NCI-H2171 (cell line): ENCODE measurements around the gene EEFSEC.

Experiments
- DNase-seq: peaks from one replicate; lab custom pipeline; 2025; lab: John Stamatoyannopoulos, UW

EEFSEC gene

DNA sequence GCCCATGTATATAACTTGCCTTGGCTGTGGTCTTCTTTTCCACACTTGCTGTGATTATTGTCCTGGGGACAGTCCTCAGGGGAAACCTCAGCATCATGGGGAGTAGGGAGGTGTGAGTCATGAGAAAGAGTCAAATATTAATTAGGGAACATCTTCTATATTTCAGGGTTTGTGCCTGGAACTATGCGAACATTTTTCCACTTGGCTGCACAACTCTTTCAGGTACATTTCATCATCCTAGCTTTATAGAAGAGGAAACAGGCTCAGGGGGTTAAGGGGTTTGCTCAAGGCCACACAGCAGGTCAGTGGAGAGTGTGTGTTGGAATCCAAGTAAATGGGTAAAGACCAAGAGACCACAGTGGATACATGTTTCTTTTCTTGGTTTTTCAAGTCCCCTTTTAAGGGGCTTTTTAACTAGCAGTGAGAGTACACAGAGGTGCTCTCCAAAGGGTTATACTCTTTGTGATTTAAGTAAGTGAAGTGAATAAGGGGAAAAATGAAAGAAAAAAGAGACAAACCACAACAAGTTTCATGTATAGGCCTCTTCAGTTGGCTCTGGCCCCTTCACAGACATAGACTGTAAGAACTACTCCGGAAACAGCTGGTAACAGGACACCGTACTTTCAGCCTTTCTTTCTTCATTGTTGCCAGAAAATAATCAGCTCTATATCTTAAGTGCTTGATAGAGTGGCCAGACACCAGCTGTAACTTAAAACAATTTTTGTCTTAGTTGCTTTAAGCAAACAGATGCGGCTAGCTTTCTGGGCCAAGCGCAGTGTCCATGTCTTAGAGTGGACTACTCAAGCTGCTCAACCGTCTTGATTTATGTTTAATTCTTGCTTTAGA lies 64.6 kb downstream of the EEFSEC start:
- no peak for DNase-seq

DNA sequence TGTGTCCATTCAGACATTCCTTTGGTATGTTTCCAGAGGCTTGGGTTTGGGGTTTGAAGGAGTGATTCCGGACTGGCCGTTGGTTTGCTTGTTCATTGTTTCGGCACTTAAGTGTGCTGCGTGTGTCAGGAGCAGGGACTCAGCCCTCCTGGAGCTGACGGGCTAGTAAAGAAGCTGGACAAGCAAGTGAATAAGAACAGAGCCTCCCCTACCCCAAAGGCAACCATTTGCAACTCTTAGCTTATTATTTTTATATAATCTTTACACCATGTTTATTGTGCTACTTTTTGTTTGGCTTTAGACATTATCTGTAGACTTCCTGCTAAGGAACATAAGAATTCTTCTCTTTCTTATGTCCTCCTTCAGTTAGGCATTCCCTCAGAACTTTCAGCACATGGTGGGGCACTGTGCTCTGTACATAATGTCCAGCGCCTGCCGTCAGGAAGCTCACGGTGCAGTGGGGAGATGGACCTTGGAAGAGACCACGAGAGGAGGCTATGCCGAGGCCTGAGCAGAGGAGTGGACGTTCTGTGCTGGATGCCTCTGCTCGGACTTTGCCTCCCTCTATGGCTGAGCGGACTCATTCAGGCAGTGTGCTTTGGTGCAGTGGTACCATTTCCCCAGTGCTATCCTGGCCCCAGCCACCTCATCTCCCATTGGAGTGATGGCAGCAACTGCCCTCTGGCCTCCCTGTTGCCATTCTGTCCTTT lies 65.4 kb downstream of the EEFSEC start:
- DNase-seq = no peak

DNA sequence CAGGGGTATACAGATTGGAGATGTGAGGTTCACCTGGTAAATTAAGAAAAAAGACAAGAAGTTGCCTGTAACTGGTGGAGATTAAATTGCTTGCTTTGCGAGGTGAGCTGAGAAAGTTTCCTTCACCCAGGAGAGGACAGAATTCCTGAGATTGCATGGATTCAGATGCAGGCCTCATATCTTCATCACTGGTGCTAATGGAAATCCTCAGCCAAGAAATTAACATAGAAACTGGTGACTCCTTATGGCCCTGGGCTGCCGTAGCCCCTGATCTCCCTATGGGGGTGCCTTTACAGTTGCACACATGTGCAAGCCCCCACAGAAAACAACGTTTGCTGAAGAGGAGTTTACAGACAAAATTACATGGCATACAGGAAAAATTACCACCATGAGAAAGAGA lies 68.0 kb downstream of the EEFSEC start:
- DNase-seq = no peak

GRCh38 chr3:128222796-128223385 lies 69.6 kb downstream of the EEFSEC start:
- DNase-seq = no peak

DNA sequence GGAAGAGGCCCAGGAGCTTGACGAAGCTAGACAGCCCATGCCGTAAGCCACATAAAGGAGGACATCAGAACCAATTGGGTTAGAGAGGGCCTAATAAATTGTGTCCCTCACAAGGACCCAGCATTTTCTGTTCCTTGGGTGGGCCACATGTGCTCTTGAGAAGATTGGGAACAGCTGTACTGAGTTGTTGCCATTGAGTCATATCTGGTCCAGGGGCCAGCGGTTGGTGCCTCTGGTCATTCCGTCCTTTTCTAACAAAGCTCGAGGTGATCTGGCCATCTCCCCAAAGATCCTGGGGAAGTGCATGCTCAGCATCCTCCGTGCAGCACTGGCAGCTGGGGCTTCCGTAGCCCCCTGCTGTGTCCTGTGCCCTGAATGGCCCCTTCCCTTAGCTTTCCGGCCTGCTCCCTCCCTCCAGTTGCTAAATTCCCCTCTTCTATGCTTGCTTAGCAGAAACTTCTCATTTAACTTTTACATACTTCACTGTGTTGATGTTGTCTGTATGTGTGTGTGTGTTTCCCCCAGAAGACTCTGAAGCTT lies 73.0 kb downstream of the EEFSEC start:
- no peak for DNase-seq

GRCh38 chr3:128226795-128227395 lies 73.6 kb downstream of the EEFSEC start:
- DNase-seq = no peak

- no peak for DNase-seq
Observed at GRCh38 chr3:128227507-128227906, 74.2 kb downstream of the EEFSEC start.

GRCh38 chr3:128228366-128228910 lies 75.2 kb downstream of the EEFSEC start:
- DNase-seq = no peak

DNA sequence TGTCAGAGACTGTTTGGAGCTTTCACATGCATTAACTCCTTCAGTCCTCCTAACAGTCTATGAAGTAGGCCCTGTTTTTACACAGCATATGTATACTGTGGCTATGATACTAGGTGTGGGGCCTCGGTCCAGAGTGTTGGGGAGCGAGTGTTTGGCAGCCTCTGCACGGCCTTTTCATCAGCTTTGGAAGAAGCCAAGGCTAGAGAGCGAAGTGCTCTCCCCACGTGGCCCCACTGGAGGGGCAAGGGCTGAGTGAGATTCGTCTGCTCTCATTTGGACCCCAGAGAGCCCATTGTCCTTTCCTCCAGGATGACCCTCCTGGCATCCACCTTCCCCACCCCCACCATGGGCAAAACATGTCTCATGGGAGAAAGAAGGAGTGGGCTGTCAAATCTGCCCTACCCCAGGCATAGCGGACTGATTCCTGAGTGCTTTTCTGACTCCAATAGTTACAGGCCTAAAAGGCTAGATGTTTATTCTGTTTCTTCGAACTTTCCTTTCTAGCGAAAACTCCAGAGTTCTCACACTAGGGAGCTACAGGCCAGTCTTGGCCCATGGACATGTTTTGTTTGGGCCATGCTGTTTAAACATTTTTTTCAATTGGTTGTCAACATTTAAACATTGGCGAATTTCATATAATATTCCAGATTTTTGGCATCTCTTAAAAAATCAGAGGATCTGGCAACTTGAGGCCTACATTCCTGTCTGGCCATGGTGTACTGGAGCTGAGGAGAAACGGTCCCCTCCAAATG lies 76.0 kb downstream of the EEFSEC start:
- DNase-seq = no peak

- DNase-seq = no peak
Observed at GRCh38 chr3:128231606-128232005, 78.3 kb downstream of the EEFSEC start.

DNA sequence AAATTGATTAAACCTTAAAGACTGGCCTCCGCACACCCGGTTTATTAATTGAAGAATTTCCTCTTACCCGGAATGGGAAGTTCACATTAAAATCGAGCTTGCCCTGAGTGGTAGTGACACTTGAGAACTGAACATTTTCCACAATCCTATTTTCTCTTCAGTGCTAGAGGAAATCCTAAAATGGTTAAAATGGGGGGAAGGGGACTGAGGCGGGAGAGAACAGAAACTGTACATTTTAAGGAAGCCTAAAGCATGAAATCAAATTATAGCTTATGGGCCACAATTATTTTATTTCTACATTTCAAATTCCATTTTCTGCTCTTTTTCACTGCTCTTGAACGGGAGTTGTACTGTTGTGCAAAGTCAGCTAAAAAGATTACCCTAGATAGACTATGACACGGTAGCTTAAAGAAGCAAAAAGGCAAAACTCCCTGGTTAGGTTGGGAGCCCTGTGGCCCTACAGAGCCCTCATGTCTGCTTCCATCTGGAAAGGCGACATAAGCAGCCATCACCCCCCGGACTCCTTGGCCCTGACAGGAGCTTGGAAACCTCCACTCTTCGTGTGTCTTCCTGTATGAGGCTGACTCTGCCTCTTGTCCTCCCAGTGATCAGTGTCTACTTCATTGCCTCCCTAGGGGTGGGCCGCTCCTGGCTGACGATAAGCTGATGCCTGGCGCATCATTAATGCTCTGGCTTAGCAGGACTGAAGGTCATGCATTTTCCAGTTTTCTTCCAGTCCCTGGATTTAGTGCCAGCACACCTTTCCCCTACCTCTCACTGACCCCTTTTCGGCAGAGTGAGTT lies 79.3 kb downstream of the EEFSEC start:
- DNase-seq = no peak

DNA sequence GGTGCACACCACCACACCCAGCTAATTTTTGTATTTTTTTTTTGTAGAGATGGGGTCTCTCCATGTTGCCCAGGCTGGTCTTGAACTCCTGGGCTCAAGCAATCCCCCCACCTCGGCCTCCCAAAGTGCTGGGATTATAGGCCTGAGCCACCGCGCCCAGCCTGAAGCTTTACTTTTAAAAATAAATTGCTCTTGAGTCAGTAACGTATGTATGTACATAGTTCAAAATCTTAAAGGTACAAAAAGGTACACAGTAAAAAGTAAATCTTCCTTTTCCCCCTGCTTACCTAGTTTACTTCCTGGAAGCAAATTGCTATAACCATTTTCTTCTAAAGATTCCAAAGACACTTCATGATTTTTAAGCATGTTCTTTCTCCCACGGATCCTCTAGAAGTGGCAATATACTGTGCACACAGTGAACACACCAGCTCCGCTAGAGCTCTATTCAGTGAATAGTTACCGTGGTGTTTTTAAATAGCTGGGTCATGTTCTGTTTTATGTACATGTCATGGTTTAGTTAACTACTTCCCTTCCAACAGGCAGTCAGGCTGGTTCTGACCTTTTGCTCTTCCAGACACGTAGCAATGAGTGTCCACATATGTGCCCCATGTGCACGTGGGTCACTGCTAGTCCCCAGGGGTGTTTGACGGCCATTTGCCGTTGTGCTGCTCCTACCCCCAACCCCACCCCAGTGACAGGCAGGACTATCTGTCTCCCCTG lies 82.1 kb downstream of the EEFSEC start:
- no peak for DNase-seq

DNA sequence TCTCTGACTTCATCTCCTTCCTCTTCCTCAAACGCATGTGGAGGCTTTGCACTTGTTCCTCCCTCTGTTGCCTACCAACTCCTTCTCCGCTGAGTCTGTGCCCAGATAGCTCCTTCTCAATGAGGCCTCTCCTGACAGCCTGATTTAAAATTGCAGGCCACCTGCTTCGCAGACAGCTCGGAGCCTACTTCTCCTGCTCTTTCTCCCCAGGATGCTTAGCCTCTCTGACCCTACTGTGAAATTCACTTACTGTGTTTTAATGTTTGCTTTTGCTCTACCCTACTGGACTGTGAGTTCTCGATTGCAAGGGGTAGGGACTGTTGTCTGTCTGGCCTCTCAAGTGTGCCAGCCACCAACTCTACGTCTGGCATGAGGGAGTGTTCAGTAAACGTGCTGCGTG lies 83.4 kb downstream of the EEFSEC start:
- DNase-seq = peak; percentile 21

- DNase-seq = no peak
Observed at GRCh38 chr3:128237348-128238183, 84.3 kb downstream of the EEFSEC start.

DNA sequence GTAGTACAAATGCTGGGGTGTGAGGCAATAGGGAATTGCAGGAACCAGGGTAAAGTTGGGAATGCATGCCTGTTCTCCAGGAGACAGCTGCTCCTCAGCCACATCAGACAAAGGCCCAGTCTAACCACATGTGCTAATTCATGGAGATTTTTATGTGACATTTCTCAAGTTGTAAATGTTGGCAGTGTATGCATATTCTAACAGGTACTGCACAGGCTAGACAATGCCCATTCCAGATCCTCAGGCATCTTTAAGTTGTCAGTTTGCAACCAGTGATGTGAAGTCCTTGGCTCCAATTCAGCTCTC lies 84.9 kb downstream of the EEFSEC start:
- no peak for DNase-seq

DNA sequence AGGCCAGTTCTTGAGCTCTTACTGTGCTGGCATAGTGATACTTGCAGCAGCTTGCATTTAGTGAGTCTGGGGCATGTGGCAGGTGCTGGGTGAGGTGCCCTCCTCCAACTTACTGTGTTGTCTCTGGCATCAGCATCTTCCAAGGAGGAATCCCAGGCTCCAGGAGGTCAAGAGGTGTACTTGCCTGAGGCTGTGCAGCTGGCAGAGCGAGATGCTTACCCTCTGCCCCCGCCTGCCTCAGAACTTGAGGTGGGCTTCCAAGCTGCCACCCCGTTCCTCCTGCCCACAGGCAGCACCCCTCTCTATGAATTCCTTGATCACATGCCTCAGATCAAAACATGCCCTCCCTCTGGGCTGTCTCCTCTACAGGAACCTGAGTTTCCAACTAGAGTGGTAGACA lies 86.0 kb downstream of the EEFSEC start:
- no peak for DNase-seq

- DNase-seq = no peak
Observed at GRCh38 chr3:128240232-128240631, 87.0 kb downstream of the EEFSEC start.

- DNase-seq = no peak
Observed at GRCh38 chr3:128241741-128242140, 88.5 kb downstream of the EEFSEC start.
